SU-DHL-6 (cell line): ENCODE data around the gene NFATC3.

Source experiments
- EZH2phosphoT487 ChIP-seq: fragments of 200-600 bp; sonication (generic), shearing (Covaris generic); conservative IDR thresholded peaks from 2 replicates; pipeline ENCODE4 v1.6.1; 2018; ENCODE audit warnings: mild to moderate bottlenecking, antibody characterized with exemption, low read length, moderate library complexity, mixed read lengths
- TF ChIP-seq, protein P1 (sequence below): fragments of 200-600 bp; sonication (generic); IDR thresholded peaks from one replicate; pipeline ENCODE4 v1.5.1; 2017; ENCODE audit warnings: antibody characterized with exemption, mild to moderate bottlenecking, low read length, moderate library complexity; ENCODE audit not compliant: insufficient read depth, poor library complexity, severe bottlenecking

- TF ChIP-seq, protein P1, sequence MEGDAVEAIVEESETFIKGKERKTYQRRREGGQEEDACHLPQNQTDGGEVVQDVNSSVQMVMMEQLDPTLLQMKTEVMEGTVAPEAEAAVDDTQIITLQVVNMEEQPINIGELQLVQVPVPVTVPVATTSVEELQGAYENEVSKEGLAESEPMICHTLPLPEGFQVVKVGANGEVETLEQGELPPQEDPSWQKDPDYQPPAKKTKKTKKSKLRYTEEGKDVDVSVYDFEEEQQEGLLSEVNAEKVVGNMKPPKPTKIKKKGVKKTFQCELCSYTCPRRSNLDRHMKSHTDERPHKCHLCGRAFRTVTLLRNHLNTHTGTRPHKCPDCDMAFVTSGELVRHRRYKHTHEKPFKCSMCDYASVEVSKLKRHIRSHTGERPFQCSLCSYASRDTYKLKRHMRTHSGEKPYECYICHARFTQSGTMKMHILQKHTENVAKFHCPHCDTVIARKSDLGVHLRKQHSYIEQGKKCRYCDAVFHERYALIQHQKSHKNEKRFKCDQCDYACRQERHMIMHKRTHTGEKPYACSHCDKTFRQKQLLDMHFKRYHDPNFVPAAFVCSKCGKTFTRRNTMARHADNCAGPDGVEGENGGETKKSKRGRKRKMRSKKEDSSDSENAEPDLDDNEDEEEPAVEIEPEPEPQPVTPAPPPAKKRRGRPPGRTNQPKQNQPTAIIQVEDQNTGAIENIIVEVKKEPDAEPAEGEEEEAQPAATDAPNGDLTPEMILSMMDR, result no peak
- TF ChIP-seq EZH2phosphoT487, result no peak
Observed at GRCh38 chr16:68144008-68144407, 58.8 kb downstream of the NFATC3 start.
